HL-60 (cell line): Measurements from ENCODE around the gene RESP18.
"Not testable (repeated sequence)": the region's sequence is repeated elsewhere in the genome, so short reads cannot be mapped to it uniquely, and the experiment has no call there.

ENCODE experiments used
- DNase-seq, 2 experiments: peaks; one replicate each; pipeline ENCODE4 v3.0.0-alpha.2; 2010 to 2020; ENCODE audit warnings: low read depth in 1 of 2, low spot score in 1 of 2
- H3K27ac ChIP-seq: fragments of 250-450 bp; sonication (Bioruptor Pico); replicated peaks from 2 replicates; pipeline ENCODE4 v1.5.1; 2020; ENCODE audit warnings: mild to moderate bottlenecking, moderate library complexity
- H3K27me3 ChIP-seq: fragments of 250-450 bp; sonication (Bioruptor Pico); 2 replicates; pipeline ENCODE4 v1.5.1; 2021; ENCODE audit warnings: mild to moderate bottlenecking, moderate library complexity; ENCODE audit not compliant: insufficient read depth, poor library complexity, severe bottlenecking
- H3K4me3 ChIP-seq: replicated peaks from 2 replicates; pipeline ENCODE4 v1.5.1; 2011; ENCODE audit warnings: mild to moderate bottlenecking, control low read depth, low read length; ENCODE audit not compliant: insufficient read depth
- CTCF ChIP-seq: IDR thresholded peaks from one replicate; pipeline ENCODE4 v1.5.1; 2011; ENCODE audit warnings: low read length, control low read depth, inconsistent platforms; ENCODE audit not compliant: insufficient read depth
- GABPA ChIP-seq: IDR thresholded peaks from 2 replicates; pipeline ENCODE4 v1.6.1; 2012; ENCODE audit warnings: low read depth
- POLR2AphosphoS5 ChIP-seq: IDR thresholded peaks from 2 replicates; pipeline ENCODE4 v1.6.1; 2012; ENCODE audit warnings: low read depth
- SPI1 ChIP-seq: IDR thresholded peaks from 2 replicates; pipeline ENCODE4 v1.6.1; 2012; ENCODE audit warnings: low read depth, mild to moderate bottlenecking, borderline replicate concordance
- TF ChIP-seq, protein P1 (sequence below): IDR thresholded peaks from 2 replicates; pipeline ENCODE4 v1.6.1; 2012; ENCODE audit warnings: low read depth; ENCODE audit not compliant: insufficient replicate concordance

The RESP18 gene

GRCh38 chr2:219289537-219290361 is 42.8 kb downstream of the RESP18 start:
- TF ChIP-seq CTCF (no peak), SPI1 (no peak), POLR2AphosphoS5 (no peak), GABPA (no peak)
- TF ChIP-seq, protein P1, sequence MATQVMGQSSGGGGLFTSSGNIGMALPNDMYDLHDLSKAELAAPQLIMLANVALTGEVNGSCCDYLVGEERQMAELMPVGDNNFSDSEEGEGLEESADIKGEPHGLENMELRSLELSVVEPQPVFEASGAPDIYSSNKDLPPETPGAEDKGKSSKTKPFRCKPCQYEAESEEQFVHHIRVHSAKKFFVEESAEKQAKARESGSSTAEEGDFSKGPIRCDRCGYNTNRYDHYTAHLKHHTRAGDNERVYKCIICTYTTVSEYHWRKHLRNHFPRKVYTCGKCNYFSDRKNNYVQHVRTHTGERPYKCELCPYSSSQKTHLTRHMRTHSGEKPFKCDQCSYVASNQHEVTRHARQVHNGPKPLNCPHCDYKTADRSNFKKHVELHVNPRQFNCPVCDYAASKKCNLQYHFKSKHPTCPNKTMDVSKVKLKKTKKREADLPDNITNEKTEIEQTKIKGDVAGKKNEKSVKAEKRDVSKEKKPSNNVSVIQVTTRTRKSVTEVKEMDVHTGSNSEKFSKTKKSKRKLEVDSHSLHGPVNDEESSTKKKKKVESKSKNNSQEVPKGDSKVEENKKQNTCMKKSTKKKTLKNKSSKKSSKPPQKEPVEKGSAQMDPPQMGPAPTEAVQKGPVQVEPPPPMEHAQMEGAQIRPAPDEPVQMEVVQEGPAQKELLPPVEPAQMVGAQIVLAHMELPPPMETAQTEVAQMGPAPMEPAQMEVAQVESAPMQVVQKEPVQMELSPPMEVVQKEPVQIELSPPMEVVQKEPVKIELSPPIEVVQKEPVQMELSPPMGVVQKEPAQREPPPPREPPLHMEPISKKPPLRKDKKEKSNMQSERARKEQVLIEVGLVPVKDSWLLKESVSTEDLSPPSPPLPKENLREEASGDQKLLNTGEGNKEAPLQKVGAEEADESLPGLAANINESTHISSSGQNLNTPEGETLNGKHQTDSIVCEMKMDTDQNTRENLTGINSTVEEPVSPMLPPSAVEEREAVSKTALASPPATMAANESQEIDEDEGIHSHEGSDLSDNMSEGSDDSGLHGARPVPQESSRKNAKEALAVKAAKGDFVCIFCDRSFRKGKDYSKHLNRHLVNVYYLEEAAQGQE = no peak
- no peak for DNase-seq
- Histone ChIP-seq H3K27me3 (peaks cover 5% of the 10 kb centered on the region), H3K4me3 (no peak overlapping the region), H3K27ac (no peak overlapping the region)

GRCh38 chr2:219289195-219289536 is 43.4 kb downstream of the RESP18 start:
- DNase-seq = no peak
- H3K27ac ChIP-seq = no peak overlapping the region
- H3K4me3 ChIP-seq = no peak overlapping the region
- TF ChIP-seq SPI1 (no peak), POLR2AphosphoS5 (no peak), CTCF (no peak), GABPA (no peak)
- TF ChIP-seq, protein P1 = no peak
- H3K27me3 ChIP-seq = peaks cover 5% of the 10 kb centered on the region

DNA sequence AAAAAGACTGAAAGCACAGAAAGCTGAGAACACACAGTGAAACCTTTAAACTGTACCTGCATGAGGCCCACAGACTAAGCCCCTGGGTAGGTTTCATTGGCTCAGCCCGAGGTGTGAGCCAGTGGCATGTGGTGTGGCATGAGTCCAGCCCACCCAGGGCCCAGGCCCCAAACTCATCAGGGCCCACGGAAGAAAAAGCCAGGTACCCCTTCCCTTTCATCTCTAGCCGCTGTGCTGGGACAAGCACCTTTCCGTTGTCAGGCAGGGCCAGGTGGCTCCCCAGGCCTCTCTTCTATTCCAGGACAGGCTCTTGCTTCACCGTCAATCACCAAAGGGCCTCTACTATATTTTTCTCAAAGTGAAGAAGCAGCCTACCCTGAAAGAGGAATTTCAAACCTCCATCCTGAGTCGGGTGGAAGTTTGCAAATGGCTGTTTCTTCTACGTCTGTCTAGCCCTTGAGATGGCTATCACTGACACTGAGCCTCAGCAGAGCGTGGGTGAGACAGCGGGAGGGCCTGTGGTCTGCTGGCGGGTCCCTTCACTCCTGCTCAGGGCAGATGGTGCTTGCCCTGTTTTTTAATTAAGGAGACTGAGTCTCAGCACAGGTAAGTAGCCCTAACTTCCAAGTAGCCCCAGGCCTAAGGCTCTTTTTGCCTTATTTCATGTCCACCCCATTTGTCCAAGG is 44.8 kb downstream of the RESP18 start:
- no peak for DNase-seq
- Histone ChIP-seq H3K27ac (no peak overlapping the region), H3K4me3 (no peak overlapping the region), H3K27me3 (peaks cover 5% of the 10 kb centered on the region)
- TF ChIP-seq SPI1 = no peak
- no peak for TF ChIP-seq CTCF
- TF ChIP-seq, protein P1 = no peak
- no peak for TF ChIP-seq GABPA
- TF ChIP-seq POLR2AphosphoS5 = no peak

GRCh38 chr2:219287116-219287440 is 45.5 kb downstream of the RESP18 start:
- not testable (repeated sequence) for H3K27ac ChIP-seq, H3K27me3 ChIP-seq, H3K4me3 ChIP-seq, DNase-seq
